Testis (tissue), 2 donors: ENCODE data around the gene COX7A2L.

Experiments
- CTCF ChIP-seq, 3 experiments: fragments of 450-650 bp in 2 of 3; fragments of 200-600 bp in 1 of 3; sonication (generic) in 1 of 3; IDR thresholded peaks; one replicate each; pipeline ENCODE4 v1.5.1; 2016 to 2019; ENCODE audit warnings: antibody characterized with exemption in 3 of 3, mild to moderate bottlenecking in 2 of 3, moderate library complexity in 1 of 3
- POLR2A ChIP-seq: fragments of 450-650 bp; IDR thresholded peaks from one replicate; pipeline ENCODE4 v1.6.1; 2017; ENCODE audit warnings: antibody characterized with exemption, mild to moderate bottlenecking, moderate library complexity

DNA sequence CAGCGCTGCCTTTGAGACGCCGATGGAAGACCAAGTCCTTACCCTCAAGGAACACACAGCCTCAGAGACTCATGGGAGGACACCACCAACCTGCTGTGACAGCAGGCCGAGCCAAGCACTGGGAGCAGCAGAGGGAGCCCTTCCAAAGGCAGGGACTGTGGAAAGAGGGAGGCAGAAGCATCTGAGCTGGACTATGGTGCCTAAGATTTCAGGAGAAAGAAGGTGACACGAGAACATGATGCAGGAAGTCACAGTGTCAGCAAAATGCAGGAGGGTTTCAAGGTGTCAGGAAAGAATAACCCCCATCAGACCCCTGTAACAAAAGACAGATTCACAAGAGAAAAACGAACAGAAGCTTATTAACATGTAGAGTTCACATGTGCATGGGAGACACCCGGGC is 24.2 kb upstream of the COX7A2L start:
- TF ChIP-seq CTCF (IDR thresholded peaks at IDR 0.05) (peak in 1 of 3 experiments; percentile 6), POLR2A (no peak)
